GM21423 (cell line): ENCODE data around the gene CDK2AP2.
"Not testable (repeated sequence)": the region's sequence is repeated elsewhere in the genome, so short reads cannot be mapped to it uniquely, and the experiment has no call there.

Source experiments
- ATAC-seq: cut with Tn5 transposase; IDR thresholded peaks from one replicate; pipeline ENCODE4 v1.9.1; 2021; ENCODE audit warnings: mild to moderate bottlenecking, moderate library complexity; ENCODE audit not compliant: unreplicated experiment

CDK2AP2 gene

GRCh38 chr11:67524480-67524808 is 16.5 kb upstream of the CDK2AP2 start:
- no peak for ATAC-seq

DNA sequence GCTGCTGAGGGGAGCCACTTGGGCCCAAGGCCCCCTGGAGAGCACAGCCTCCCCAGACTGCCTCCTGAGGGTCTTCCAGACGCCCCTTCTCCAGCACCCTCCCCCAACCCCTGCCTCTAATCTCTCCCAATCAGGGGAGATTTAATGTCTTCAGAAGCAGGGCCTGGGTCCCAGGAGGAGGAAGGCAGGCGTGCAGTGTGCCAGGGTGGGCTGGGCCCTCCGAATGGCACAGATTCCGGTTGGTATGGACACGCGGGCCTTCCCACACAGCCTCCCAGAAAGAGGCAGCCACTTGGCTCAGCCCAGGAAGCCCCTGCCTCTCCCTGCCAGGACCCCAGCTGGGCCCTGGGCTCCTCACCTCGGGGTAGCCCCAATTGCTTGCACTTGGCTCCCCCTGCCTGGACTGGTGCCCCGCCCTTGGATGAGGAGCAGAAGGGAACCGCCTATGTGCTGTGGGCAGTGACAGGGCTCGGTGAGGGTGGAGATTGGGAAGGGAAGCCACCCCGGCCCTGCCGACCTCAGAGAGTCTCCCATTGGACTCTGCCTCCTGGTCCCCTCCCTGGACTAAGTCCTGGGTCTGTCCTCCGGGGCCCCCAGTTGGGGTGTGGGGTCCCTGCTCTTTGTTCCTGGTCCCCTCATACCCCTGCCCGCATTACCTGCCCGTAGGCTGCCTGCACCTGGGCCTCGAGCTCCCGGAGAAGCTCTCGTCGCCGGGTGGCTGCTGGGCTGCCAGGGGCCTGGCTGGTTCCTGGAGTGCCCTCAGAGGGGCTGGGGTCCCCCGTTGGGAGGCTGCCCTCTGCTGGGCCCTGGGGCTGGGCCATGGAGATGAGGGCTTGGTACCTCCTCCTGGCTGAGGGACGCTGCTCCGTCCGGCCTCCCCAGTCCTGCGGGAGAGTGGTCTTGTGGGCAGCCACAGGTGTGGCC is 15.9 kb upstream of the CDK2AP2 start:
- no peak for ATAC-seq

GRCh38 chr11:67522844-67523555 is 15.0 kb upstream of the CDK2AP2 start, which contains the start of gene CABP2:
Gene CABP2, minus strand, starts transcription at chr11:67523446. Its CDS starts 120 bp downstream, at chr11:67523326.
- no peak for ATAC-seq

DNA sequence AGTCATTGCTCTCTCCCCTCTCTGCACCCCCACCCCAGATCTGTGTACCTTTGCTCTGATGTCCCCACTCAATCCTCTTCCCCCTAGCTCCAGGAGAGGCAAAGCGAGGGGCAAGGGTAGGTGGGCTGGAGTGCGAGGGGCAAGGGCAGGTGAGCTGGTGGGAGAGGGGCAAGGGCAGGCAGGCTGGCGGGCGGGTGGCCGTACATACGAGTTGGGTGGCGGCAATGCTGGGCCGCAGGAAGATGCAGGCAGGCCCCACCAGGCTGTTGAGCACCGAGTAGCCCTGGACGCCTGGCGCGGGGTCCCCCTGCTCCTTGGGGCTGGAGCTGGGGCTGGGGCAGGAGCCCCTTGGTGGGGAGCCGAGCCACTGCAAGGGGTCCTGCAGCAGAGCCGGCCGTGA is 14.4 kb upstream of the CDK2AP2 start:
- no peak for ATAC-seq

DNA sequence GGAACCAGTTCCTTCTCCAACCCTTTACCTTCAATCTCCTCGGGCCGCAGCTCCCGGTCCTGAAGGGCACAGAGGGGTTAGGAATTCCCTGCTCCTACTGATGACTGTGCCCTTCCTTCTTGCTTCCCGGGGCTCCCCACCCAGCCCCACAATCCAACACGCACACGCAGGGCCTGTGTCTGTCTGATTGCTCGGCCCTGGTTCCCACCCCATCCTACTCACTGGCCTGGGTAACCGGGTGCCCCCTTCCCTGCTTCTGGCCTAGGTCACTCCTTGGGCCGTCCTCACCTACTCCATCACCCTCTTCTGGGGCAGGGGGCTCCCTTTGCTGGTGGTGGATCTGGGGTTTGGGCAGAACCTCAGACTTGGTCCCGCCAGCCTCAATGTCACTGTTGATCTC is 14.0 kb upstream of the CDK2AP2 start:
- ATAC-seq: no peak

GRCh38 chr11:67520856-67521824 is 13.2 kb upstream of the CDK2AP2 start:
- no peak for ATAC-seq

GRCh38 chr11:67519726-67520125 is 11.8 kb upstream of the CDK2AP2 start:
- no peak for ATAC-seq

DNA sequence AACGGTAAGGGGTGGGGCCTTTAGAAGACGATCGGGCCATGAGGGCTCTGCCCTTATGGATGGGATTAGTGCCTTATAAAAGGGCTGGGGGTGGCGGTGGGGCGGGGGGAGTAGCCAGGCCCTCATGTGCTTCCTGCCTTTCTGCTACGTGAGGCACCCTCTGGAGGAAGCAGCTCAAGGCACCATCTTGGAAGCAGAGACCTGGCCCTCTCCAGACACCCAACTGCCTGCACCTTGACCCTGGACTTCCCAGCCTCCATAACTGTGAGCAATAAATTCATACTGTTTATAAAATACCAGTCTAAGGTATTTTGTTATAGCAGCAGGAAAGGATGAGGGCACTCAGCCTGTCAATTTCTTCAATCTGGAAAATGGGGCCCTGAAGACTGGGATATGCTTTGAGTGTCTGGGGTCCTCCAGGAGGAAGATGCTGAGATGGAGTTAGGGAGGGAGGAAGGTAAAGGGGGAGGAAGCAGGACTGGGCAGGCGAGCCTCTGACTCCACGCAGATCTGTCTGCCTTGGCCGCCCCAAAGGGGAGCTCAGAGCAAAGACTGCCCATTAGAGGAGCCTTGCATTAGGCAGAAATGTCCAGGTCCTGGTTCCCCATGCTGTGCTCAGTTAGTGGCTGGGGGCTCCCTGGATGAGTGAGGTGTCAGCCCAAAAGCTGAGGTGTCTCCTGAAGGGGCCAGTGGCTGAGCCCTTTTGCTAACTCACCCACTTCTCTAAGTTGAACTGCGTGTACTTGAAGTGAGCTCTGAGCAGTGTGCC is 10.0 kb upstream of the CDK2AP2 start:
- ATAC-seq: no peak

DNA sequence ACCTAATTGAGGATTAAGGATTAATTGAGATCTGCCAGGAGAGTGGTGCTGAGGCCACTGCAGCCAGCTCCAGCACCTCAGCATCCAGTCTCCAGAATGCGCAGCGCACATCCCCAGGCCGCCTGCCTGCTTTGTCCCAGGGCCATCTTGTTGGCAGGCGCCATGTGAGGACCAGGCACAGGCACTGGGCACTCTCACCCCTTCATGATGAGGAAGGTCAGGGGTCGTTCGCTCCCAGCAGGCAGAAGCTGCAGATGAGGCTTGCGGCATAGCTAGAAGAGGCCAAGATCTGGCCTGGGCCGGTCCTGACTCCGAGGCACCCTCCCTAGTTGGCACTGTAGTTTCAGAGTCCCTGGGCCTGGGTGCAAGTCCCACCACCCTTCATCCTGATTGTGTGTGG is 8.8 kb upstream of the CDK2AP2 start:
- ATAC-seq: no peak

DNA sequence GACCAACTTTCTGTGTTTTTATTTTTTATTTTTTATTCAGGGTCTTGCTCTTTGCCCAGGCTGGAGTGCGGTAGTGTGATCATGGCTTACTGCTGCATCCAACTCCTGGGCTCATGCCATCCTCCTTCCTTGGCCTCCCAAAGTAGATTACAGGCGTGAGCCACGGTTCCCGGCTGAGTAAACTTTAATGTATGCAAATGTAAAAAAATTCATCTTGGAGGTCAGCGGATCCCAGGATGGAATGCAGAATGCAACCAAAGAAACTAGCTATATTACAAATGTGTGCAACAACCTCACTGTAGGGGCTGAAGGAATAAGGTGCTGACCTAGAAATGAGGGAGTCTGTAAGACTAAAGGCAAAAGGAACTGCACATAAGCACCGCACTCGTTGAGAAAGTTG is 6.2 kb upstream of the CDK2AP2 start:
- no peak for ATAC-seq

- ATAC-seq: not testable (repeated sequence)
These were observed 3.6 kb upstream of the CDK2AP2 start for GRCh38 chr11:67511558-67511957.

GRCh38 chr11:67510023-67510345 is 2.0 kb upstream of the CDK2AP2 start:
- ATAC-seq: no peak

DNA sequence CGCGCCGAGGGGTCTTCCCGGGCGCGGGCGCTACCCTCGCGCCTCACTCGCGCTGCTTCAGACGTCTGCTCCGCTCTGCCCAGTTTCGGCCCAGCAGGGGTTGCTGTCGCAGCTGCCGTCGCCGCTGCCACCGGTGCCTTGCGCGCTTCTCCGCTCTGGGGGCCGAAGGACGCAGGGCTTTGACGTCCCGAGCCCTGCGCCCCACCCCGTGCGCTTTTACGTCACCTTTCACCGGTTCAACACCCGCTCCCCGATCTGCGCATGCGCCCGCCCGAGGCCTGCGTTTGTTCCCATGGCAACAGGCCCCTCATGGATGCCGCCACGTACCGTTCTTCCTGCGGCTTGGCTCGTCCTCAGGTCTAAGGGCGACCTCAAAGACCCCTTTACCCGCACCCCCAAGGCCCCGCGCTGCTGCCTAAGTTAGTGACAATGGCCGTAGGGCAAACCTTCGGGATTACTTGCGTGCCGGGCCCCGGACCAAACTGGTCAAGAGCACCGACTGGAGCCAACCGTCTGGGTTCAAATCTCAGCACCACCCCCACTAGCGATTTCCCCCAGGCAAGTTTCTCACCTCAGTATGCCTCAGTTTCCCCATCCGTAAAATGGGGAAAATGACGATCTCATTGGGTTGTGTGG is 642 bp upstream of the CDK2AP2 start:
- peak; percentile 42 for ATAC-seq

- no peak for ATAC-seq
These were observed 609 bp downstream of the CDK2AP2 start for GRCh38 chr11:67507242-67507863.

DNA sequence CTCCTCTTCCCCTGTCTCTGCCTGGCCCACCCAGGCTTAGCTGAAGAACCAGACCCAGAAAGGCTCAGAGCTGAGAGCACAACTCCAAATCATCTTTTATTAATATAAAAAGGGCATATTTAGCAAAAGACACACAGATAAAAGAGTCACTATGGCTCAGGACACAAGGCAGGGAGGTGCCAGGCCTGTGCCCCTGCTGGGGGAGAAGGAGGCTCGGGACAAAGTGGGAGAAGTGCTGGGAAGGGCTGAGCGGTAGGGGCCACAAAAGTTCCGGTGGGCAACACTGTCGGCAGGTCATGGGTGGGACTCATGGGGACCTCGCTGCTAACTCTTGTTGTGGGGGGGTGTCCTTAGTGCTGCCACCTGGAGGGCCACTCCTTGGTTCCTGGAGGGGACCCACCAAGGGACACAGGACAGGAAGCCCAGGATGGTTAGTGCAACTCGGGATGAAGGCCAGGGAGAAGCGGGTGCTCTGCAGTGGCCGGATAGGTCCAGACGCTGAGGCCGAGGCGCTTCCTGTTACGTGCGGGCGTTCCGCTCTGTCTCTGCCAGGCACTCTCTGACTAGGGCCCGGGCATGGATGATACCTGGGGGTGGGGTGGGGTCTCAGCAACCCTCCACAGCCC is 1.4 kb downstream of the CDK2AP2 start:
- no peak for ATAC-seq

GRCh38 chr11:67505605-67506396 is 2.2 kb downstream of the CDK2AP2 start:
- no peak for ATAC-seq

DNA sequence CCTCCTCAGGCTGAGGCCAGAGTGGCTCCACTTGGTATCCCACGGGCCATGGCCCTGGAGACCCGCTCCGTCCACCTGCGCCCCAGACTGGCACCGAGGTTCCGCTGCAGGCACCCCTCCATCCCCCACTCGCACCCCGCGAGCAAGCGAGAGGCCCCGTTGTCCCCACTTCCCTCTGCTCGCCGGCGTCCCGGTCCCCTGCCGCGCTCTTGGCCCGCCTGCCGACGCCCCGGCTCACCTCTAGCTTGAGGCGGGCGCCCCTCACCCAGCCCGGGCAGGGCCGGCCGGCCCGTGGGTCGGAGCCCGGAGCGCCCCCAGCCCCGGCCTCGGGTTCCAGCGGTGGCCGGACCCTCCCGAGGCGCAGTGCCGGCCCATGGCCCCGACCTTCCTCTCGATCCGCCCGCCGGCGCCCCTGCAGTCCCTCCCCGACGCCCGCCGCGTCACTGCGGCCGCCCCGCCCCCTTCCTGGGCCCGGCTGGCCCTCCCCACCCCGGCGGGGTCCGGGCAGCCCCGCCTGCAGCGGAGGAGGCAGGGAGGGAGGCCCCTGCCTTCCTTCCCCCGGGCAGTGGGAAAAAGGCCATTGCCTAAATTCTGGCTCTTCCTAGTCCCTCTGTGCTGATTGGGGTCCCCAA is 2.9 kb downstream of the CDK2AP2 start, which contains the start of gene PITPNM1:
Gene PITPNM1, minus strand, starts transcription at position 414 of the 632 bp plus-strand sequence. CDS start 1,183 bp downstream, outside the sequence.
- no peak for ATAC-seq
